PC-9 (cell line): ENCODE results near the gene ITGA6.

ENCODE experiments used
- CTCF ChIP-seq: fragments of 200-600 bp; sonication (generic); conservative IDR thresholded peaks from 2 replicates; pipeline ENCODE4 v1.6.1; 2017; ENCODE audit warnings: mixed run types, antibody characterized with exemption, mild to moderate bottlenecking, moderate library complexity
- EZH2 ChIP-seq: fragments of 200-600 bp; sonication (generic); IDR thresholded peaks from 2 replicates; pipeline ENCODE4 v1.8.0; 2017; ENCODE audit warnings: antibody characterized with exemption, low read depth

- no peak; the same call in 1 of the 2 replicates for TF ChIP-seq CTCF
- no peak for TF ChIP-seq EZH2
Measured at GRCh38 chr2:172429301-172429968, 2.0 kb downstream of the ITGA6 start.
